GM12891 (cell line): ENCODE results near the gene GPR180.

Experiments
- PAX5 ChIP-seq: IDR thresholded peaks from 2 replicates; pipeline ENCODE4 v1.6.1; 2011; ENCODE audit warnings: low read length, moderate library complexity, mild to moderate bottlenecking; ENCODE audit not compliant: insufficient read depth, severe bottlenecking
- POLR2A ChIP-seq: IDR thresholded peaks from 2 replicates; pipeline ENCODE4 v1.6.1; 2011; ENCODE audit warnings: low read depth, low read length, control low read depth
- POLR2AphosphoS5 ChIP-seq: IDR thresholded peaks from 2 replicates; pipeline ENCODE4 v1.6.1; 2011; ENCODE audit warnings: low read depth, low read length, control low read depth
- POU2F2 ChIP-seq: IDR thresholded peaks from 2 replicates; pipeline ENCODE4 v1.6.1; 2011; ENCODE audit warnings: low read depth, mild to moderate bottlenecking, control low read depth, low read length, moderate library complexity
- TAF1 ChIP-seq: IDR thresholded peaks from 2 replicates; pipeline ENCODE4 v1.6.1; 2011; ENCODE audit warnings: low read depth, low read length, control low read depth

GRCh38 chr13:94588541-94588940 lies 13.1 kb upstream of the GPR180 start:
- TF ChIP-seq POLR2A (no peak), POLR2AphosphoS5 (no peak), PAX5 (no peak), TAF1 (no peak), POU2F2 (no peak)
